Lung microvascular endothelial cell (primary cell): ENCODE data around the gene KIAA0513. TPM values are rescaled to one million over a fixed set of nuclear protein-coding genes. Genes with fewer than 3 reads are reported as not detected.
A peak's percentile ranks its signal among the peaks of the same experiment; 100 is the strongest.

ENCODE experiments used
- DNase-seq, 2 donors: peaks; one replicate each; pipeline versions ENCODE4 v3.0.0 to v3.0.0-alpha.2; 2010; ENCODE audit warnings: low read depth in 2 of 2
- total RNA-seq: library from RNA; depleted of rRNA; stranded (reverse); fragments of >200 nt; gene quantifications from 2 replicates; pipeline ENCODE4 v1.2.1, GENCODE V29; 2014

Gene KIAA0513
- total RNA-seq, 1 donor from 2014 or later, result 20.8 TPM

DNA sequence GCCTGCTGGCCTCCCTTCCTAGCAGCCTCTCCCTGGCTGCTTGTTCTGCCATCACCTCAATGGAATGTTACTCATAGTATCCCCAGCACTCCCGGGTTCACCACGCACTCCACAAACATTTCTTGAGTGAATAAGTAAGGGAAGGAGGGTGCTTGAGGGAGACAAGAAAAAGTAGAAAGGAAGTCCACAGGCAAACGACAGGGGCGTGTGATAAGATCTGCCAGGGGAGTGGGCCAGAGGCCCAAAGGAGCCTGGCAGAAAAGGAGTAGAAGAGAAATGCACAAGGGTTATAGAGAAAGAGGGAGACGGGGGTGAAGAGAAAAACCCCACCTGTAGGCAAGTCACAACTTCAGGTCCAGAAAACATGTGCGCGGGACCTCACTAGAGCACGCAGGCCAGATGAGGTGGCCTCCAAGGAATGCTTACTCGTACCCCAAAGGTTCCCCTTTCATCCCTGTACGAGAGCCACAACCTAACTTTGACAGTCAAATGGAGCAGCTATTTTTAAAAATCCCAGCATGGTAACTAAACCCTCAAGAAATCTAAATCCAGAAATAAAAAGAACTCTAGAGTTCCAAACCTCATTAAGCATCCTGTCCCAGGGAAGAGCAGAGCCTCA lies 22.9 kb upstream of the KIAA0513 start:
- peak in 1 of 2 donors; percentile 65 for DNase-seq

DNA sequence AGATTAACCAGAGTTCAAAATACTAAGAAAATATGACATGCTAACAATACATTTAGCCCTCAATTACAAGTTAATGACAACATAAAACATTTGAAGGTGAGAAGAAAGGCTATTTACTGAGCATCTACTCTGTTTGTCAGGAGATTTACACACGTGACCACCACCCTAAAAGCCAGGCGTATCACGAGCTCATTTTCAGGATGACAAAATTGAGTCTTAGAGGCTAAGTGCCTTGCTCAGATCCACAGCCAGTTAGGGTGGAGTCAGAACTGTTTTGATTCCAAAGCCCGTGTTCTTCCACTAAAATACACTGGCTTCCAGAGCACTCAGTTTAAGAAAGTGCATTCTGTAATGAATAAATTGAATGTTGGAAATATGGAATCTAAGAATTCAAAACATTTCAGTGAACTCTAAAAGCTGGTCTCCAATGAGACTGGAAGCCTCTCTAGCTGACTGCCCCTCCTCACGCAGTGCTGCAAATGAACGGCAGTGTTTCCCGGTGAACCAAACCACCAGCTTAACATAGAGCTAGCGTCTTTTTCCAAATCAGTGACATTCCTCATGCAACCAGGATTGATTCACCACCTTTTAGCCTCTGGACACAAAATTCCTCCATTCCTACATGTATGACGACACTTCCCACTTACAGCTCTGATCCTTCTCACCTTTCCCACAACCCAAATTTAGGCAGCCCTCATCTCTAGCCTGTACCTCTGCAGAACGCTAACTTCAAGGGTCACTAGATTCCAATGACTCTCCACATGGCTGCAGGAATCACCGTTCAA lies 22.1 kb upstream of the KIAA0513 start:
- no peak for DNase-seq

DNA sequence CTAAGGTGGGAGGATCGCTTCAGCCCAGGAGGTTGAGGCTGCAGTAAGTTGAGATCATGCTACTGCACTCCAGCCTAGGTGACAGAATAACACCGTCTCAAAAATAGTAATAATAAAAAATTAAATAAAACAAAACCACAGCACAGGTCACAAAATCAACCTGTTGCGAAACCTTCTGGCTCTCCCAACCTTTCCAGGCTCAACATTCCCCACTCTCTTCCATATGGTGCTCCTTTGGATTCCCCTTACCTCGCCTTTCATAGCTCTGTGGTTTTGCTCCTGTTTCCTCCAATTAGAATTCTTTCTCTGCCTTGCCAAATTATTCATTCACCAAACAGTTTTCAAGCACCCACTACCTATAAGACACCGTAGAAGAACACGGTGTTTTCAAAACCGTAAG lies 21.0 kb upstream of the KIAA0513 start:
- no peak for DNase-seq

GRCh38 chr16:85007496-85008214 lies 19.9 kb upstream of the KIAA0513 start:
- no peak for DNase-seq

DNA sequence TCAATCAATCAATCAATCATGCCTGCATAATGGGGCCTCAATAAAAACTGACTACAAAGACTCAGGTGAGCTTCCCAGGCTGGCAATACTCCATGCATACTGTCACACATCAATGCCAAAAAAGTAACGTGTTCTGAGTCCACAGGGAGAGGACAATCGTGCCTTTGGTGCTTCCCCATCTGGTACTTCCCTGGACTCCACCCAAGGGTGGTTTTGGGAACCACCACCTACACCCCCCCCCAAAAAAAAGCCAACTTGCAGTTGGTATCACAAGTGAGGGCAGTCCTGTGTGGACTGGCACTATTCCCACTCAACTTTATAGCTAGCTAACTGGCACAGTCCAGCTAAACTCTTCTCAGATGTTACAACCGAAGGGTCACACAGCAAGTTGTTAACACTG lies 19.3 kb upstream of the KIAA0513 start:
- DNase-seq, result no peak

GRCh38 chr16:85010446-85010930 lies 17.1 kb upstream of the KIAA0513 start:
- no peak for DNase-seq

- DNase-seq, result peak; percentile 90
Observed at GRCh38 chr16:85010931-85011845, 16.4 kb upstream of the KIAA0513 start, which contains the start of gene ZDHHC7. Gene ZDHHC7, minus strand, starts transcription at chr16:85011535. Its CDS starts 20,917 bp downstream, at chr16:84990618.

GRCh38 chr16:85011846-85012284 lies 15.7 kb upstream of the KIAA0513 start:
- DNase-seq, result no peak

- no peak for DNase-seq
Observed at GRCh38 chr16:85014311-85014710, 13.3 kb upstream of the KIAA0513 start.

- no peak for DNase-seq
Observed at GRCh38 chr16:85015481-85016187, 12.0 kb upstream of the KIAA0513 start.

- peak in 1 of 2 donors; percentile 44 for DNase-seq
Observed at GRCh38 chr16:85017151-85017550, 10.4 kb upstream of the KIAA0513 start.

- no peak for DNase-seq
Observed at GRCh38 chr16:85017633-85018032, 10.0 kb upstream of the KIAA0513 start.

DNA sequence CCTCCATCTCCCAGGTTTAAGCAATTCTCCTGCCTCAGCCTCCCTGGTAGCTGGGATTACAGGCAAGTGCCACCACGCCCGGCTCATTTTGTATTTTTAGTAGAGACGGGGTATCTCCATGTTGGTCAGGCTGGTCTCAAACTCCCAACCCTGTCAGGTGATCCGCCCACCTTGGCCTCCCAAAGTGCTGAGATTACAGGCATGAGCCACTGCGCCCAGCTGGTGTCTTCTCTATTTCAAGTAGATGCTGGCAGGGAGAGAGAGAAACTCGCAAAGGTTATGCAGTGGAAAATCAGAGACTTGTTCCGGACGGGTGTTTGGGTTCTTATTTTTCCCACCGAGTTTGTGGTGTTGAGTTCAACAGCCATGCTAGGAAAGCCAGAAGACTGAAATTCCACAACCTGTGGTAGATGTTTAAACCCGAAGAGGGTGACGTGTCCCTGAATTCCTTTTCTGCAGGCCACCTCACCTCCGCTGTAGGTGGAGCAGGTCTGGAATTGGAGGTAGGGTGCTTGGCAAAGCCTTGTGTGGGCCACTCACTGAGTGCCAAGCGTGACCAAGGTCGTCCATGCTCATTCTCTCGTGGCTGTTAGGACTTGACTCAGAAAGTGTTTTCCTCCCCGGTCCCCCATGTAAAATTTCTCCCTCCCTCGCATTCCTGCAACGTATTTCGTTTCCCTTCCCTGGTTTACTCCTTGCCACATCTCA lies 8.9 kb upstream of the KIAA0513 start:
- DNase-seq, result no peak

DNA sequence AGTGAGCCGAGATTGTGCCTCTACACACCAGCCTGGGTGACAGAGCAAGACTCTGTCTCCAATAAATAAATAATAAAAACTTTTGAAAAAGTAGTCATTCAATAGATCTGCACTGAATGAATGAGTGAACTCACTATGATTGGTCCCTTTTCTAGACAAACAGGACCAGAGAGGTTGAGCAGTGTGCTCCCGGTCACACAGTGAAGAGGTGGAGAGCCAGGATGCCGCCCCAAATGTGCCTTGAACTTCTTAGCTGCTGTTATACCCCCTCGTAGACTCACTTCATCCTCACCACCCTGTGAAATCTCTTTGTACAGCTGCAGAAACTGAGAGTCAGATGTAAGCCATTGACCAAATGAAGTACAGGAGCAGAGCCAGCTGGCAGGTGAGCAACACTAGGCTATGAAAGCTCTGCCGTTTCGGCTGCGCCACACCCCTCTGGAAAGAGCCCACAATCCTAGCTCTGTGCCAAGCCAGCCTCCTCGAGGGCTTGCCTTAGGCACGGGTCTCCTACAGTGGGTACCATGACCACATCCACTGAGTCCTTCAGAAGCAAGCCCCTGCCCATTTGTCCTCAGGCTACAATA lies 7.8 kb upstream of the KIAA0513 start:
- DNase-seq, result no peak

DNA sequence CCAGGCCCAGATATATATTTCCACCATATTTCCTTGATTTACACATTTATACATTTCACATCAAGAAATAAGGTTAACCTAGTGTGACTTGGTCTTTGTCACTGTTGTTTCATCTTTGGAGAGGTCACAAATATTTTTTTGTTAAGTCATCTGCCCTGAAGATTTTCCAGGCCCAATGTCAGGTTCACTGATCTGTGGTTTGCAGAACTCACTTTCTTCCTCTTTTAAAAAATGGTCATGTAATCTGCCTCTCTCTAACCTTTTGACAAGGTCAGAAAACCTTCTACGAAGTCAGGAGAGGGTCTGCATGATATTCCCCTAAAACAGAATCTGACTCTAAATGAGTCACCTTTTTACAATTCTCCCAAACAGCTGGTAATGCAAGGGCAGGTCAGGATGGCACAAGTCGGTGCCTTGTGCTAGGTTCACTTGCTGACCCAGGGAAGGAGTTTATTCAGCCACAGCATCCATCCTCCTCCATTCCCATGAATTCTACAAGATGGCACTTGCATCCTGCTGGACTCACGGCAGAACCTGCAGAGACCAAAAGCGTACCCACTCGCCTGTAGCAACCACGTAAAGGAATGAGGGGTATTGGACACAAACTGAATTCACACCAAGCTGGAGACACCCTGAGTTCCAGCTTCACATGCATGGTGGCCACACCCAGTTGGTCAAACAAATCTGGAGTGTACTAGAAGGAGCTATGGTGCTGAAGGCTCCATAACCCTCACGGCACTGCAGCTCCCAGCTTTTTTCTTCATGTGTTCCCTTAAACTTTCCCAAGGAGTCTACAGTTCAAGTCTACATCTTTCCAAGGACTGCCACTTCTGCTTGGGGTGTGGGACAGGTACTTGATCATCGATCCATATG lies 1.6 kb upstream of the KIAA0513 start:
- no peak for DNase-seq

DNA sequence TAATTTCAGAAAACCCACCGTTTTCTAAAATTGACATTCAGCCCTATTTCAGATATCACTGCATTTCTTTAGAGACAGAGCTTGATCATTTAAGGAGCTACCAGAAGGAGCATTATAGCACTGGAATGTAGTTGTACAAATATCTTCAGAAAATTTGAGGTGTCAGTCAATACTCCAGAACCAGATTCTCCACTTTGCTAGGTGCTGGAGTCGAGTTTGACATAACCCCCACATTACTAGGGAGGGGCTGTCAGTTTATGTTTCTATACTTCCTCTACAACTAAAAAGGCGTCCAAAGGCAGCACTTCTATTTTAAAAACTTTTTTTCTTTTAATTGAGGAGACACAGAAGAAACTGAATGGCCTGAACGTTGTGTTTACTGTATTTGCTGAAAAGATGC lies 892 bp upstream of the KIAA0513 start:
- DNase-seq, result no peak

- DNase-seq, result peak in 1 of 2 donors; percentile 49
Observed at GRCh38 chr16:85027958-85028684, 526 bp downstream of the KIAA0513 start.
